CD1c-positive myeloid dendritic cell (primary cell): Measurements from ENCODE around the gene PKIG.

Experiments
- DNase-seq: peaks from one replicate; pipeline ENCODE4 v3.0.0-alpha.2; 2016; ENCODE audit errors: extremely low spot score

The PKIG gene

DNA sequence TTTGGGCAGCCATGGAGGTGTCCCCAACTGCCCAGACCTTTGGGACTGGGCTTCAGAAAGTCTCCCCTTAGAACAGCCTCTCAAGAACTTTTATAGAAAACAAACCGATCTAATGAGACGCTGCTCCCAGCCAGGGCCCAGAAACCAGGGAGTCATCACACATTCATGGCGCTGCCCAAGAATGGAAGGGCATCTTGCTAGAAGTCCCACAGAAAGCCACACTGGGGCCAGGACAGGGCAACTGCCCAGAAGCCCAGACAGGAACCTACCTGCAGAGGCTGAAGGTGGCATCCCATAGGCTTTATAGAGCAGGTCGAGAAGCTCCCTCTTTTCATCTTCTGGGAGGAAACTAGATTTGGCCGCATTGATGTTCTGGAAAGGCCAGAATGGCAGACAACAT, 37.7 kb downstream of the PKIG start:
- no peak for DNase-seq

- no peak for DNase-seq
These were observed 38.9 kb downstream of the PKIG start for GRCh38 chr20:44621325-44621724.

DNA sequence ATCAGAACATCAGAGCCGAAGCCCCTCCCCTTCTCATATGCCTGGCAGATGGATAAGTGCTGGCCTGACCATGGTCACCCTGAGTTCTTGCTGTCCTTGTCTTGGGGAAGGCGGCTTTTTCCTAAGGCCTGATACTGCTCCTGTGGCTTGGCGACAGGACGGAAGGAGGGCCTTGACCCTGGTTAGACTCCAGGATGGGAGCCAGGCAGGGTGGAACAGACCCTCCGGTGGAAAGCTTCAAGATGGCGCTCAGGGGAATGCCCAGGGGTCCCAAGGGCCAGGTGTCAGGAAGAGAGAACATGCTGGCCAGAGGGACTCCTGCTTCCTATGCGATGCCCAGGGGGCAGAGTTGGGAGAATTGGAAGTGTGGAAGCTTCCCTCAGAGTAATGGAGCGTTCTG, 39.6 kb downstream of the PKIG start:
- DNase-seq, result no peak

- DNase-seq, result no peak
These were observed 40.3 kb downstream of the PKIG start for GRCh38 chr20:44622501-44623270.

GRCh38 chr20:44624152-44624551, 41.8 kb downstream of the PKIG start:
- no peak for DNase-seq

GRCh38 chr20:44624743-44625271, 42.4 kb downstream of the PKIG start:
- no peak for DNase-seq

GRCh38 chr20:44625361-44625760, 43.0 kb downstream of the PKIG start:
- no peak for DNase-seq

- DNase-seq, result no peak
These were observed 43.9 kb downstream of the PKIG start for GRCh38 chr20:44626278-44626677.

DNA sequence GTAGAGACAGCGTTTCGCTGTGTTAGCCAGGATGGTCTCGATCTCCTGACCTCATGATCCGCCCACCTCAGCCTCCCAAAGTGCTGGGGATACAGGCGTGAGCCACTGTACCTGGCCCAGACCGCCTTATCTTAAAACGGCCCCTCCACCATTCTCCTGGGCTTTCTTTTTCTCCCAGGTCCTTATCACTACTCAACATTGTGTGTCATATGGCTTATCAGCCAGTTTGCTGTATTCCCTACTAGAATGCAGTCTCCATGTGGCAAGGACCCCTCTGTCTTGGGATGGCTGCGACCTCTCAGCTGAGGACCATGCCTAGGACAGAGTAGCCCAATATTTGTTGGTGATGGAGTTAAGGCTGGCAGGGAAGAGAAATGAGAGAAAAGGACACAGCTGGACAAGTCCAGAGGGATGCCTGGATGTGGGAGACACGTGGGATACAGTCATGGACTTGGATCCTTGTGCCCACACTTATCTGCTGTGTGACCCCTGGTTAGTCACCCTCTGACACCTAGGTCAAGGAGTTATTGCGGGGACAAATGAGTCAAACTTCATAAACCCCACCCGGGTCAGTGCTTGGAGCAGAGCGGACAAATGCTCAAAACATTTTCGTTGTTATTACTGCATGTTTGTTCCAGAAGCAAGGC, 45.1 kb downstream of the PKIG start:
- DNase-seq, result no peak

- no peak for DNase-seq
These were observed 46.6 kb downstream of the PKIG start for GRCh38 chr20:44629017-44629385.

GRCh38 chr20:44629542-44629941, 47.2 kb downstream of the PKIG start:
- no peak for DNase-seq

- no peak for DNase-seq
These were observed 47.9 kb downstream of the PKIG start for GRCh38 chr20:44630297-44630696.

GRCh38 chr20:44632103-44632752, 49.8 kb downstream of the PKIG start:
- DNase-seq, result no peak

GRCh38 chr20:44633187-44633810, 50.9 kb downstream of the PKIG start:
- no peak for DNase-seq

DNA sequence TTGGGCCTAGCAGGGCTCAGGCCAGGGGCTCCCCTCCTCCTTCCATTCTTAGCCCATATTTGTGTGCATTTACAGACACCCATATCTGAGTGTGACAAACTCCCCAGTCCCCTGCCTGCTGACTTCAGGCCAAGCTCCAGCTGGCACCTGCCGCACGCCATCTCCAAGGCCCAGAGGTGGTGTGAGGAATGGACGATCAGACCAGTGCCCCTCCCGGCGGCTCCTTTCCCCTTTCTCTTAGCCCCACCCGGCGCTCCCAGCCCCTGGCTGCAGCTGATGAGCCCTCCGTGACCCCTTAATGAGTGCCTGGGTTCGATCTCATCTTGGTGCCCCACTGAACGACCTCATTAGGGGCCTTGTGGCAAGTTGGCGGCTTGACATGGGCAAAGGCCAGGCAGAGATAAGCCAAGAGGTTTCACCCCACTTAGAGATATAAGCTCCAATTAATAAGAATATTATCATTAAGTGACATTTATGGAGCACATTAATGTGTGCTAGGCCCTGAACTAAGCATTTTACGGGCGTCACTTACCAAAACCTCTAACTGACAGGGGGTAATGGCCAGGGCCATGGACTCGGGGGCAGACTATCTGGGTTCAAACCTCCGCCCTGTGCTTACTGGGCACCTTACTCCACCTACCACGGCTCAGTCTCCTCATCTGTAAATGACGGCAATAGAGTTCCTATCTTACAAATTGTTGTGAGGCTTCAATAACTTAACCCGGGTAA, 51.7 kb downstream of the PKIG start:
- DNase-seq, result no peak

DNA sequence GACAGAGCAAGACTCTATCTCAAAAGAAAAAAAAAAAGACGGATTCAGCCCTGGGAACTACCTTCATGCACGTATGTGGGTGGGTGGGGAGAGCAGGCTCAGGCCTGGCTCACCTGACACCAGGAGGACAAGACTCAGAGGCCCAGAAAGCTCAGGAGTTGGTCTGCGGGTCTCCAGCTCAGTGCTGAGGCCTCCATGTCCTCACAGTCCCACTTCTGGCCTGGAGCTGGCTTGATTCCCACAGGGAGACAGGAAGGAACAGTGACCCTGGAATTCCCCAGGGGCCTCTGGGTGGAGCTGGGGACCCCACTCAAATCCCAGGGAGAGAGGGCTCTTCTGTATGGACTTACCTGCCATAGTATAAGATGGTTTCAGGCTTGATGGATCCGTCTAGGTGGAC, 53.5 kb downstream of the PKIG start:
- no peak for DNase-seq

DNA sequence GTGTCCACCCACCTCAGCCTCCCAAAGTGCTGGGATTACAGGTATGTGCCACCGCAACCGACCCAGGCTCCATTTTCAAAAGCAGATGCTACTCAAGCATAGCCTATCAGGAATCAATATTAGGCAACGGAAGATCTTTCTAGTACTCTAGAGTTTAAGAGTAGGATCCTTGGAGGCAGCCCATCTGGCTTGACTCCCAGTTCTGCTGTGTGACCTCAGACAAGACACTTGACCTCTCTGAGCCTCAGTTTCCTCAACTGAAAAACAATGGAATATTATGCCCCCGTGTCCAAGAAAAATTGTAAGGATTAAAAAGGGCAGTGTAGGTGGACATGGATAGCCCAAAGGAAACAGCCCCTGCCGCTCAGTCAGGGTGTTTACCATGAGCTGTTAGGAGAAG, 54.7 kb downstream of the PKIG start:
- no peak for DNase-seq

DNA sequence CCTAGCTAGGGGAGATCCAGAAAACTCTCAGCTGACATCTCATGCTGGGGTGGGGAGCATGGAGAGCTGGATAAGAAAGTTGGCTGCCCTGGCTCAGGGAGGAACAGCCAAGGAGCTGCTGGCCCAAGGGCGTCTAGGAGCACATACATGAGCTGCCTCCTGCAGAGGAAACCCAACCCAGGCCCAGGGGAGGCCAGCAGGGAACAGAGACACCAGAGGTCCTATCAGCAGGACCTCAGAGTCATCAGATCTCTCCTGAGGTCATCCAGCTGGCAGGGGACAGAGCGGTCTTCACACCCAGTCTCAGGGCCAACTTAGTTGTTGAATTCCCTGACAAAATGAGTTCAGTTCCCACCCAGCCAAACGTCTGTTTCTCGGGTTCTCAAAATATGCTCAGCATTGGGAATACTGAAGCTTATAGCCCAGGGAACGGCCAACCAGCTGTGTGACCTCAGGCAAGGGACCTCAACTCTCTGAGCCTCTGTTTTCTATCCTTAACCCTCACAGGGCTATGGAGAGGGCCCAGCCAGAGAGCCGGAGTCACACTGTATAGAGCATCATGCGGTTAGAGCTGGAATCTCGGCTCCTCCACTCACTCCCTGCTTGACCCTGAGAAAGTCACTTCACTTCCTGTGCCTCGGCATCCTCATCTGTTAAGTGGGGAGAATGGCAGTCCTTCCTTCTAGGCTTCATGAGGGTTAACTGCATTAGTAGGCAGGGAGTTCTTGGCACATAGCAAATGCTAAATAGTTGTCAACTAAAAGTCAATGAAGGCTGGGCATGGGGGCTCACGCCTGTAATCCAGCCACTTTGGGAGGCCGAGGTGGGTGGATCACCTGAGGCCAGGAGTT, 55.4 kb downstream of the PKIG start:
- DNase-seq, result no peak

GRCh38 chr20:44640522-44640921, 58.1 kb downstream of the PKIG start:
- no peak for DNase-seq

DNA sequence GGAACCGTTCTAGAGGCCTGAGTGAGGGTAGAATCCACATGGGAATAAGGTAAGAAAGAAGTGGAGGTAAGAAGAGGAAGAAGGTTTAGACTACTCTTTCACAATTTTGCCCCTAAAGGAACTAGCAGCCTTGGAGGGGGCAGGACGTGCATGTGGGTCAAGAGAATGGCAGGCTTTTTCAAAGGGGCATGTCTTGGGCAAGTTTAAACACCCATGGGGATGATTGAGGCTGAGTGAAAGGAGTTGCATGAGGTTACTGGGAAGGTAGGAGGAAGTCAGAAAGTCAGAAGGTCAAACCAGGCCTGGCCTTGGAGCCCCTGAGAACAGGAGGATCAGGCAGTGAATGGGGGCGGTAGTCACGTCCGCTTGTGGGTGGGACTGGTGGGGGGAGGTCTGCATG, 58.9 kb downstream of the PKIG start:
- peak; percentile 27 for DNase-seq
